DOHH2 (cell line): Measurements from ENCODE around the gene MAP1B.

ENCODE experiments used
- H3F3A ChIP-seq: fragments of 200-600 bp; sonication (generic), shearing (Covaris generic); 2 replicates; pipeline ENCODE4 v1.6.0; 2016; ENCODE audit warnings: antibody characterized with exemption, mild to moderate bottlenecking; ENCODE audit not compliant: control insufficient read depth, insufficient read depth
- H3K27ac ChIP-seq: fragments of 200-600 bp; sonication (generic); 2 replicates; pipeline ENCODE4 v1.5.1; 2014; ENCODE audit warnings: low read depth, mild to moderate bottlenecking, low read length, moderate library complexity
- H3K27me3 ChIP-seq: fragments of 200-600 bp; sonication (generic); 2 replicates; pipeline ENCODE4 v1.6.1; 2014; ENCODE audit warnings: mild to moderate bottlenecking, low read length, mixed read lengths; ENCODE audit not compliant: control insufficient read depth
- H3K36me3 ChIP-seq: fragments of 200-600 bp; sonication (generic); 2 replicates; pipeline ENCODE4 v1.6.1; 2014; ENCODE audit warnings: mild to moderate bottlenecking, low read length, moderate library complexity, mixed read lengths; ENCODE audit not compliant: control insufficient read depth
- H3K4me1 ChIP-seq: fragments of 200-600 bp; sonication (generic); 2 replicates; pipeline ENCODE4 v1.6.1; 2014; ENCODE audit warnings: mild to moderate bottlenecking, low read length, mixed read lengths; ENCODE audit not compliant: control insufficient read depth
- H3K4me2 ChIP-seq: fragments of 200-600 bp; sonication (generic); 2 replicates; pipeline ENCODE4 v1.6.0; 2014; ENCODE audit warnings: mild to moderate bottlenecking, low read length, moderate library complexity
- H3K4me3 ChIP-seq: fragments of 200-600 bp; sonication (generic); 2 replicates; pipeline ENCODE4 v1.5.1; 2014; ENCODE audit warnings: mild to moderate bottlenecking, low read length, mixed read lengths
- H3K79me2 ChIP-seq: fragments of 200-600 bp; sonication (generic); 2 replicates; pipeline ENCODE4 v1.6.1; 2014; ENCODE audit warnings: mild to moderate bottlenecking, low read length, mixed read lengths; ENCODE audit not compliant: control insufficient read depth
- H3K9me2 ChIP-seq: fragments of 200-600 bp; sonication (generic); replicated peaks from 2 replicates; pipeline ENCODE4 v1.6.1; 2014; ENCODE audit warnings: mild to moderate bottlenecking, low read length, mixed read lengths; ENCODE audit not compliant: control insufficient read depth
- H3K9me3 ChIP-seq: fragments of 200-600 bp; sonication (generic); 2 replicates; pipeline ENCODE4 v1.6.1; 2014; ENCODE audit warnings: antibody characterized with exemption, low read length, mixed read lengths; ENCODE audit not compliant: control insufficient read depth, insufficient read depth
- H4K20me1 ChIP-seq: fragments of 200-600 bp; sonication (generic); 2 replicates; pipeline ENCODE4 v1.6.0; 2014; ENCODE audit warnings: low read depth, mild to moderate bottlenecking, antibody characterized with exemption, low read length, moderate library complexity; ENCODE audit not compliant: control insufficient read depth, insufficient read depth
- CTCF ChIP-seq: fragments of 200-600 bp; sonication (generic); IDR thresholded peaks from one replicate; pipeline ENCODE4 v1.5.1; 2014; ENCODE audit warnings: antibody characterized with exemption, mild to moderate bottlenecking, low read depth, low read length; ENCODE audit not compliant: poor library complexity, severe bottlenecking
- EZH2phosphoT487 ChIP-seq: fragments of 200-600 bp; sonication (generic); IDR thresholded peaks from 2 replicates; pipeline ENCODE4 v1.6.1; 2017; ENCODE audit warnings: borderline replicate concordance, mild to moderate bottlenecking, antibody characterized with exemption, low read length, moderate library complexity, mixed read lengths

Gene MAP1B

GRCh38 chr5:72171667-72172066, 64.4 kb downstream of the MAP1B start:
- Histone ChIP-seq H3K9me2 (no peaks in the 10 kb centered on the region), H3K4me3 (no peak overlapping the region), H3K9me3 (no peaks in the 10 kb centered on the region), H3F3A (no peaks in the 10 kb centered on the region), H3K27me3 (peaks cover 9% of the 10 kb centered on the region), H3K36me3 (no peaks in the 10 kb centered on the region), H3K4me1 (no peaks in the 10 kb centered on the region), H3K27ac (no peak overlapping the region), H4K20me1 (no peaks in the 10 kb centered on the region), H3K4me2 (no peak overlapping the region), H3K79me2 (no peaks in the 10 kb centered on the region)
- TF ChIP-seq CTCF (no peak), EZH2phosphoT487 (no peak)

- H3K4me2 ChIP-seq: no peak overlapping the region
- no peaks in the 10 kb centered on the region for H4K20me1 ChIP-seq
- H3F3A ChIP-seq: no peaks in the 10 kb centered on the region
- H3K27ac ChIP-seq: no peak overlapping the region
- TF ChIP-seq CTCF: no peak
- no peak for TF ChIP-seq EZH2phosphoT487
- H3K4me1 ChIP-seq: no peaks in the 10 kb centered on the region
- H3K36me3 ChIP-seq: no peaks in the 10 kb centered on the region
- H3K9me2 ChIP-seq: no peaks in the 10 kb centered on the region
- H3K4me3 ChIP-seq: no peak overlapping the region
- H3K27me3 ChIP-seq: peaks cover 10% of the 10 kb centered on the region
- no peaks in the 10 kb centered on the region for H3K79me2 ChIP-seq
- H3K9me3 ChIP-seq: no peaks in the 10 kb centered on the region
These were observed 65.5 kb downstream of the MAP1B start for GRCh38 chr5:72172786-72173185.

GRCh38 chr5:72177538-72177937, 70.3 kb downstream of the MAP1B start:
- H3K36me3 ChIP-seq: no peaks in the 10 kb centered on the region
- peaks cover 8% of the 10 kb centered on the region for H3K27me3 ChIP-seq
- no peaks in the 10 kb centered on the region for H3K4me1 ChIP-seq
- no peaks in the 10 kb centered on the region for H3K9me3 ChIP-seq
- H3K4me3 ChIP-seq: no peak overlapping the region
- H4K20me1 ChIP-seq: no peaks in the 10 kb centered on the region
- no peak overlapping the region for H3K27ac ChIP-seq
- TF ChIP-seq EZH2phosphoT487: no peak
- no peak for TF ChIP-seq CTCF
- no peaks in the 10 kb centered on the region for H3K9me2 ChIP-seq
- no peaks in the 10 kb centered on the region for H3F3A ChIP-seq
- H3K4me2 ChIP-seq: no peak overlapping the region
- H3K79me2 ChIP-seq: no peaks in the 10 kb centered on the region
